IPS-18a (cell line): Measurements from ENCODE around the gene STUM.

Source experiments
- H3K27ac ChIP-seq: one replicate; pipeline ENCODE4 v1.5.1; 2013; ENCODE audit warnings: low read length
- H3K27me3 ChIP-seq: one replicate; pipeline ENCODE4 v1.6.1; 2013; ENCODE audit warnings: mild to moderate bottlenecking, low read length; ENCODE audit not compliant: control insufficient read depth, insufficient read depth
- H3K36me3 ChIP-seq: one replicate; pipeline ENCODE4 v1.6.1; 2013; ENCODE audit warnings: low read depth, low read length; ENCODE audit not compliant: control insufficient read depth
- H3K4me1 ChIP-seq: one replicate; pipeline ENCODE4 v1.6.1; 2013; ENCODE audit warnings: low read depth, low read length; ENCODE audit not compliant: control insufficient read depth
- H3K4me3 ChIP-seq: one replicate; pipeline ENCODE4 v1.5.1; 2013; ENCODE audit warnings: low read length
- H3K9ac ChIP-seq: one replicate; pipeline ENCODE4 v1.6.1; 2013; ENCODE audit warnings: mild to moderate bottlenecking, low read length, moderate library complexity
- H3K9me3 ChIP-seq: one replicate; pipeline ENCODE4 v1.6.1; 2013; ENCODE audit warnings: low read depth, low read length; ENCODE audit not compliant: control insufficient read depth

The STUM gene

DNA sequence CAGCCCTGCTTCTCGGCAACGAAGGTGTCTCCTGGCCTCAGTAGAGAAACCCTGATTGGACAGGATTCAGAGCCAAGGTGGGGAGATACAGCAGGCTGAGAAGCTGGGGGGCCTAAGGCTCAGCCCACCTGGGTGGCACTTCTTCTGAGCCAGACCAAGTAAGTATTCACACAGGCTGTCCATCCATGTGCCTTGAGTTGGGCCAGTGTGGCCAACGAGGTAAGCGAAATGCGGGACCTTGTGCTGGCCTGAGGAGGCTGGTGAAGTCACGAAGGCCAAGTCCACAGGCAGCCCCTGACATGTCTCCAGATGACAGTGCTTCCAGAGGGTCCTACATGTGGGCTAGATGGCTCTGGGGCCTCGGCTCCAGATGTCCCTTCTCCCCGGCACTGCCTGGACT lies 99.2 kb downstream of the STUM start:
- no peaks in the 10 kb centered on the region for H3K36me3 ChIP-seq
- no peaks in the 10 kb centered on the region for H3K27me3 ChIP-seq
- H3K4me3 ChIP-seq, result no peak overlapping the region
- H3K9me3 ChIP-seq, result no peaks in the 10 kb centered on the region
- H3K4me1 ChIP-seq, result peaks cover 9% of the 10 kb centered on the region
- no peak overlapping the region for H3K9ac ChIP-seq
- no peak overlapping the region for H3K27ac ChIP-seq

DNA sequence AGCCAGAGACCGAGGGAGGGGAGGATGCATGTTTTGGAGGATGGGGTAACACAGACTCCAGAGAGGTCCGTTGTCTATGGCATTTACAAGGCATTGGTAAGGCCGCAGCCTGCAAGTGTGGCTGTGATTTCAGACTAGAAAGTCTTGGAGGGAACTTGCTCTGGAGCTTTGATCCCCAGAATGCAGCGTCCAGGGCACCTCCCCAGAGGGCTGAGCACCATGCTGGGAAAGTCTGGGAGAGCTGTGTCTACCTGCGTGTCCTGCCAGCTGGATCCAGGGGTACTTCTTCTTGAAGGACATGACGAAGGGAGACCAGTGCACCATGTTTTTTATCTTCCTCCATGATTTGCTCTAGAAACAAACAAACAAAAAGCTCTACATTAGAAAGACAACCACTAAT lies 99.9 kb downstream of the STUM start:
- H3K9me3 ChIP-seq, result no peaks in the 10 kb centered on the region
- no peaks in the 10 kb centered on the region for H3K36me3 ChIP-seq
- peaks cover 10% of the 10 kb centered on the region for H3K4me1 ChIP-seq
- H3K27me3 ChIP-seq, result no peaks in the 10 kb centered on the region
- no peak overlapping the region for H3K9ac ChIP-seq
- H3K27ac ChIP-seq, result no peak overlapping the region
- H3K4me3 ChIP-seq, result no peak overlapping the region

DNA sequence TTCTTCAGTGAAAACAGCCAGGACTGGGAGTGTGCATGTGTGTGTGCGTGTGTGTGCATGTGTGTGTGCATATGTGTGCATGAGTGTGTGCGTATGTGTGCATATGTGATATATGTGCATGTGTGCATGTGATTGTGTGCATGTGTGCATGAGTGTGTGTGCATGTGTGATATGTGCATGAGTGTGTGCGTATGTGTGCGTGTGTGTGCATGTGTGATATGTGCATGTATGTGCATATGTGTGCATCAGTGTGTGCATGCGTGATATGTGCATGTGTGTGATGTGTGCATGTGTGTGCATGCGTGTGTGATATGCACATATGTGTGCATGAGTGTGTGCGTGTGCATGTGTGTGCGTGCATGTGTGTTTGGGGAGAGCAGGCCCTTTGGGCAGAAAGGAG lies 100.7 kb downstream of the STUM start:
- no peak overlapping the region for H3K9ac ChIP-seq
- H3K4me3 ChIP-seq, result no peak overlapping the region
- no peaks in the 10 kb centered on the region for H3K9me3 ChIP-seq
- H3K36me3 ChIP-seq, result no peaks in the 10 kb centered on the region
- H3K27me3 ChIP-seq, result no peaks in the 10 kb centered on the region
- H3K27ac ChIP-seq, result no peak overlapping the region
- peaks cover 18% of the 10 kb centered on the region for H3K4me1 ChIP-seq

- H3K9ac ChIP-seq, result no peak overlapping the region
- H3K27ac ChIP-seq, result no peak overlapping the region
- no peak overlapping the region for H3K4me3 ChIP-seq
- no peaks in the 10 kb centered on the region for H3K36me3 ChIP-seq
- H3K9me3 ChIP-seq, result no peaks in the 10 kb centered on the region
- no peaks in the 10 kb centered on the region for H3K27me3 ChIP-seq
- peaks cover 23% of the 10 kb centered on the region for H3K4me1 ChIP-seq
Observed at GRCh38 chr1:226649780-226650179, 101.2 kb downstream of the STUM start.

DNA sequence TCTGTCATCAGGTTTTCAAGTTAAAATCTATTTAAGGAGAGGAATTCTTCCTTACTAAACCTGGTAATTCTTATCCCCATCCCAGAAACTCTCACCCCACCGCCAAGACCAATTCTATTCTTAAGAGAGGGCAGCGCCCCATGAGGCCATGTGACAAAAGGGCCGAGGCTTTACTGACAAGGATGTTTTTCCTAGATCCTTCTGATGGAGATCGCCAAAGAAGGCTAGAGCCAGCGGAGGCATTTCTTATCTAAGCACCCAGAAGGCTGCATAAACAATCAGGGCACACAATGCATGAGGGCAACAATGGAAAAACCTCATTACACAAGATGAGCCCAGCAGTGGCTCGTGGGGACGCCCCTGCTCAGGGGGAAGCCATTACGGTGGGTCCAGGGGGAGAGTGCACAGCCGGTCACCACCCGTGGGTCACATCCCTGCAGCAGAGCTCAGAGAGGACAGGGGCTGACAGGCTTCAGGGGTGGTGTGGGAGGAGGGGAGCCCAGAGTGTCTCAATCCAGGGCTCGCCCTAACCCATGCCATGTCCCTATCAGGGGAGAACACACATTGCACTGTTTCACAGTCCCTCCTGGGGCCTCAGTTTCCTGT lies 101.8 kb downstream of the STUM start:
- Histone ChIP-seq H3K9ac (no peak overlapping the region), H3K4me1 (peaks cover 29% of the 10 kb centered on the region), H3K27ac (no peak overlapping the region), H3K4me3 (no peak overlapping the region), H3K27me3 (no peaks in the 10 kb centered on the region), H3K9me3 (no peaks in the 10 kb centered on the region), H3K36me3 (no peaks in the 10 kb centered on the region)

- Histone ChIP-seq H3K9ac (no peak overlapping the region), H3K36me3 (no peaks in the 10 kb centered on the region), H3K27ac (no peak overlapping the region), H3K9me3 (no peaks in the 10 kb centered on the region), H3K27me3 (no peaks in the 10 kb centered on the region), H3K4me1 (peaks cover 37% of the 10 kb centered on the region), H3K4me3 (no peak overlapping the region)
Observed at GRCh38 chr1:226651041-226651731, 102.6 kb downstream of the STUM start.

DNA sequence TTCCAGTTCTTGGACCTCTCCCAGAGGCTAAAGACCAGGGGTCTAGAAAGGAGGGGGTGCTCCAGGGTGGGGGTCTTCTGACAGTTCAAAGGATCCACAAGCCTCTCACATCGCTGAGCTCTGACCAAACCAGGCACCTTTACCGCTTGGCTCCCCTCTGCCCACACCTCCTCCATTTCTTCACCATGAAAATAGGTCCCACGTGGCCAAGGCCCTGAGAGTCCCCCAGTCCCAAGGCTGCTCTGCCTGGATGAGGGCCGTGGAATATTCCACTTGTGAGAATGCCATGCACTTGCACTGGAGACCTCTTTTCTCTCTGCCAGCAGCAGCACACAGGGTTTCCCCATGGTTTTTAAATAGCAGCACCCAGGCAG lies 103.2 kb downstream of the STUM start:
- Histone ChIP-seq H3K36me3 (no peaks in the 10 kb centered on the region), H3K27me3 (no peaks in the 10 kb centered on the region), H3K4me1 (peaks cover 38% of the 10 kb centered on the region), H3K4me3 (no peak overlapping the region), H3K9ac (no peak overlapping the region), H3K27ac (no peak overlapping the region), H3K9me3 (no peaks in the 10 kb centered on the region)

DNA sequence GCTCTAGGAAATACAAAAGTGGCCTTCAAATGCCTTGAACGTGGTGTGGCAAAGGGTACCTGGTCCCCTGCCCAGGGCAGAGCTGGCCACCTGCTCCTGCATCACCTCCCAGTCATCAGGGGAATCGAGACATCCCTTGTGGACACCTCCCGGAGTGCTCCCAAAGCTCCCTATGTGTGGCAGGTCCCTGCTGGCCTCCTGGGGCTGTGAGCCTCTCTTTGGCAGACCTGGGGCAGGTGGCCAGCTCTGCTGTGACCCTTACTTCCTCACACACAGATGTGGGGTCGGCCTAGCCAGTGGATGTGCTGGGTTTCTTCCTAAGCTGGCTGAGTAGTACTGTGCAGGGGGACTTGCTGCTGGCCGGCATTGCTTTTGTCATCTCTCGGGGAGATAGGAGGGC lies 104.0 kb downstream of the STUM start:
- H3K27ac ChIP-seq, result no peak overlapping the region

DNA sequence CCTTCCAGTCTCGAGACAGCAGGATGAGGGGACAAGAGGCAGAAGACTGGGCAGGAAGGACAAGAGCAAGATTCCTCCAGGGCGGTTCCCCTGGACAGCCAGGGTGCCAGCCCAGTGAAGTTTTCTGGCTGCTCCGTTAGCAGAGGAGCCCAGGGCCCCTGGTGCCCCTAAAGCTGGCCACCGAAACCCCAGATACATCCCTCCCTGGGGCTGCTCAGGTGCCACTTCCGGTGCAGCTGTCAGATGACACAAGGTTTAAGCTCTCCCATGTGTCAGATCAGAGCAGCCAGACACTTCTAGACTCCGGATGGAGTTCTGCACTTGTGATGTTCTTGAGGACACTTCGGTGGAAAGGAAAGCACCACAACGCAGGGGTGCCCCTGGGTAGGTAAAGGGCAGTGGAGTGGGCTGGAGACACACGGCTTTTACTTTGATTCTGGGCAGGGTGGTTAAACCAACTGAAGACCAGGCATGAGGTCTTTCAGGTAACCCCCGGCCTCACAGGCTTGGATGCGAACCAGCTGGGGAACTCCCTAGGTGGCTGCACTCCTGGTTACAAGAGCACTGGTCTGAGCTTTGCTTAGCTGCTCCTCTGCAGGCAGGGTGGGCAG lies 104.9 kb downstream of the STUM start:
- no peaks in the 10 kb centered on the region for H3K9me3 ChIP-seq
- H3K27me3 ChIP-seq, result no peaks in the 10 kb centered on the region
- H3K36me3 ChIP-seq, result no peaks in the 10 kb centered on the region
- H3K27ac ChIP-seq, result no peak overlapping the region
- no peak overlapping the region for H3K9ac ChIP-seq
- H3K4me3 ChIP-seq, result no peak overlapping the region
- peaks cover 45% of the 10 kb centered on the region for H3K4me1 ChIP-seq

More for the DNA sequence above, 104.0 kb downstream of the STUM start:
- peaks cover 38% of the 10 kb centered on the region for H3K4me1 ChIP-seq
- H3K4me3 ChIP-seq, result no peak overlapping the region
- no peaks in the 10 kb centered on the region for H3K9me3 ChIP-seq
- H3K36me3 ChIP-seq, result no peaks in the 10 kb centered on the region
- no peak overlapping the region for H3K9ac ChIP-seq
- no peaks in the 10 kb centered on the region for H3K27me3 ChIP-seq

DNA sequence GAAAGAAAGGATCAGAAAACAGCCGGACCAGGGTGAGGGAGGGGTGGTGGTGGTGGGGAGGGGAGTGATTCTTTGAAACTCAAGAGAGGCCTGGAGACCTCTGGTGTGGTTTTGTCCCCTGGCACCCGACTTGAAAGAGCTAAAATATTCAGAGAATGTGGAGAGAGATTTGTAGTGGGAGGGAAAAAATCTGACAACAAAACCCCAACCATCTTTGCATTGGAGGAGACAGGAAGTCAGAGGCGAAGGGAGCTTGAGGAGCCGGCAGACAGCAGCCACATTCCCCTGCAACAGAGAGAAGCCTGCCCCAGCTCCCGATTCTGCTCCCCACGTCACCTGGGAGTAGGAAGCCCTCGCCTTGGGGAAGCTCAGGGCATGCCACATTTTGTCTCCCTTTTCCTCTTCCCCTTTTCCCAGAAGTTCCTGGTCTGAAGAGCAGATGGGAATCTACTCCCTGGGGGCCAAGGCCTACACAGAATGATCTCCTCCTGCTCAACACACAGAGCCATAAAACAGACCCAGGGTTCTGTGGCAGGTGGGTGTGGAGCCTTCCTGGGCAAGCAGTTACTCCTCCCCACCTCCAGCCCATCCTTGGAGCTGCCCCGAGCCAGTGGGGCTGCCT lies 105.6 kb downstream of the STUM start:
- H3K36me3 ChIP-seq, result no peaks in the 10 kb centered on the region
- H3K4me1 ChIP-seq, result peaks cover 45% of the 10 kb centered on the region
- no peak overlapping the region for H3K27ac ChIP-seq
- H3K27me3 ChIP-seq, result no peaks in the 10 kb centered on the region
- H3K9me3 ChIP-seq, result no peaks in the 10 kb centered on the region
- H3K9ac ChIP-seq, result no peak overlapping the region
- H3K4me3 ChIP-seq, result no peak overlapping the region

- H3K9ac ChIP-seq, result no peak overlapping the region
- H3K4me3 ChIP-seq, result no peak overlapping the region
Observed at GRCh38 chr1:226654668-226655055, 106.1 kb downstream of the STUM start.

More at GRCh38 chr1:226654668-226655055, 106.1 kb downstream of the STUM start:
- Histone ChIP-seq H3K27ac (no peak overlapping the region), H3K9me3 (no peaks in the 10 kb centered on the region), H3K27me3 (no peaks in the 10 kb centered on the region), H3K36me3 (no peaks in the 10 kb centered on the region), H3K4me1 (peaks cover 45% of the 10 kb centered on the region)
